ENCODE results near the gene SLC44A1.

The SLC44A1 gene

DNA sequence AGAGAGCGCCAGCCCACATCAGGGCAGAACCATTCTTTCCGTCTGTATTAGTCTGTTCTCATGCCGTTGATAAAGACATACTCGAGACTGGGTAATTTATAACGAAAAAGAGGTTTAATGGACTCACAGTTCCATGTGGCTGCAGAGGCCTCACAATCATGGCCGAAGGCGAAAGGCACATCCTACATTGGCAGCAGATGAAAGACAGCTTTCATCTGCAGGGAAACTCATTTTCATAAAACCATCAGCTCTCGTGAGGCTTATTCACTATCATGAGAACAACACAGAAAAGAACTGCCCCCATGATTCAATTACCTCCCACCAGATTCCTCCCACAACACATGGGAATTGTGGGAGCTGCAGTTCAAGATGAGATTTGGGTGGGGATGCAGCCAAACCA lies 198.7 kb downstream of the SLC44A1 start:
- Histone ChIP-seq H3K36me3 (ENCODE audit: insufficient read depth) (no peaks in the 10 kb centered on the region), H3K4me3 (IDR thresholded peaks at IDR 0.05; ENCODE audit: insufficient read depth, low read depth, low read length) (no peak overlapping the region), H3K4me1 (ENCODE audit: low read depth, poor library complexity, severe bottlenecking) (no peaks in the 10 kb centered on the region), H2AFZ (ENCODE audit: low read depth) (no peak overlapping the region), H3K79me2 (ENCODE audit: insufficient read depth, low read depth) (no peaks in the 10 kb centered on the region), H3K4me2 (no peak overlapping the region), H3K27ac (no peak overlapping the region), H3K27me3 (ENCODE audit: insufficient read depth, low read depth) (no peaks in the 10 kb centered on the region), H3K9ac (no peak overlapping the region), H4K20me1 (ENCODE audit: insufficient read depth) (no peaks in the 10 kb centered on the region)
- no peak for TF ChIP-seq CTCF (conservative IDR thresholded peaks at IDR 0.05; ENCODE audit: low read depth, low read length)

DNA sequence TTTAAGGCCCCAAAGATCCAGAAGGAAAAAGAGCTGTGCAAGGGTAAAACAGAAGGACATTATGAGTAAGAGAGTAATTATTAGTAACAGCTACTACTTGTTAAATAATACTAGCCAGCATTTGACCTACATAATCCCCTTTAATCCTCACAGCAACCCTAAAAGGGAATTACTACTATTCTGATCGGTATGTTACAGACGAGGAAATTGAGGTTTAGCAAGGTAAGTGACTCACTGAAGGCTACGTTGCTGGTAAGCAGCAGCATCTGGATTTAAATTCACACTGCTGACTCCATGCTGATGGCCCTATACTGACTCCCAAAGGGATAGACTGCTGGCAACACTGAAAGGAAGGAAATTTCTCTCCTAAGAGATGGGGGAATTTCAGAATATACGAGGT lies 199.7 kb downstream of the SLC44A1 start:
- Histone ChIP-seq H3K79me2 (ENCODE audit: insufficient read depth, low read depth) (peaks cover 4% of the 10 kb centered on the region; the same call in 1 of the 2 replicates), H4K20me1 (ENCODE audit: insufficient read depth) (no peaks in the 10 kb centered on the region), H3K4me2 (no peak overlapping the region), H3K4me3 (IDR thresholded peaks at IDR 0.05; ENCODE audit: insufficient read depth, low read depth, low read length) (no peak overlapping the region), H2AFZ (ENCODE audit: low read depth) (no peak overlapping the region), H3K27me3 (ENCODE audit: insufficient read depth, low read depth) (no peaks in the 10 kb centered on the region), H3K36me3 (ENCODE audit: insufficient read depth) (no peaks in the 10 kb centered on the region), H3K4me1 (ENCODE audit: low read depth, poor library complexity, severe bottlenecking) (peaks cover 5% of the 10 kb centered on the region), H3K9ac (no peak overlapping the region), H3K27ac (no peak overlapping the region)
- no peak for TF ChIP-seq CTCF (conservative IDR thresholded peaks at IDR 0.05; ENCODE audit: low read depth, low read length)

- H3K9ac ChIP-seq, result no peak overlapping the region
- no peak overlapping the region for H3K27ac ChIP-seq
- no peak overlapping the region for H2AFZ ChIP-seq (ENCODE audit: low read depth)
These were observed 200.9 kb downstream of the SLC44A1 start for GRCh38 chr9:105445203-105445881.

GRCh38 chr9:105447386-105447813 lies 202.9 kb downstream of the SLC44A1 start:
- no peaks in the 10 kb centered on the region for H3K27me3 ChIP-seq (ENCODE audit: insufficient read depth, low read depth)
- H4K20me1 ChIP-seq (ENCODE audit: insufficient read depth), result no peaks in the 10 kb centered on the region
- peak overlapping the region; percentile 100 for H2AFZ ChIP-seq (ENCODE audit: low read depth)
- no peaks in the 10 kb centered on the region for H3K36me3 ChIP-seq (ENCODE audit: insufficient read depth)
- H3K4me1 ChIP-seq (ENCODE audit: low read depth, poor library complexity, severe bottlenecking), result peaks cover 14% of the 10 kb centered on the region
- H3K79me2 ChIP-seq (ENCODE audit: insufficient read depth, low read depth), result peaks cover 4% of the 10 kb centered on the region; the same call in 1 of the 2 replicates
- H3K27ac ChIP-seq, result no peak overlapping the region
- H3K9ac ChIP-seq, result peak overlapping the region; percentile 64; the same call in 1 of the 2 replicates
- H3K4me2 ChIP-seq, result peak overlapping the region; percentile 84
- no peak overlapping the region for H3K4me3 ChIP-seq (IDR thresholded peaks at IDR 0.05; ENCODE audit: insufficient read depth, low read depth, low read length)
- no peak for TF ChIP-seq CTCF (conservative IDR thresholded peaks at IDR 0.05; ENCODE audit: low read depth, low read length)

More at GRCh38 chr9:105445203-105445881, 200.9 kb downstream of the SLC44A1 start:
- H3K79me2 ChIP-seq (ENCODE audit: insufficient read depth, low read depth), result peaks cover 4% of the 10 kb centered on the region; the same call in 1 of the 2 replicates
- H3K4me3 ChIP-seq (IDR thresholded peaks at IDR 0.05; ENCODE audit: insufficient read depth, low read depth, low read length), result no peak overlapping the region
- no peaks in the 10 kb centered on the region for H3K36me3 ChIP-seq (ENCODE audit: insufficient read depth)
- no peak overlapping the region for H3K4me2 ChIP-seq
- H4K20me1 ChIP-seq (ENCODE audit: insufficient read depth), result no peaks in the 10 kb centered on the region
- H3K4me1 ChIP-seq (ENCODE audit: low read depth, poor library complexity, severe bottlenecking), result peaks cover 14% of the 10 kb centered on the region
- TF ChIP-seq CTCF (conservative IDR thresholded peaks at IDR 0.05; ENCODE audit: low read depth, low read length), result no peak
- no peaks in the 10 kb centered on the region for H3K27me3 ChIP-seq (ENCODE audit: insufficient read depth, low read depth)
